K562 (cell line): Measurements from ENCODE around the gene GABRP.

ENCODE experiments used
- ATF7 ChIP-seq: fragments of 450-650 bp; IDR thresholded peaks from 2 replicates; pipeline ENCODE4 v1.7.1; 2014; ENCODE audit warnings: mild to moderate bottlenecking, moderate library complexity
- ETV5 ChIP-seq: sonication (generic); formaldehyde crosslinking; IDR thresholded peaks from 2 replicates; pipeline ENCODE4 v1.4.0; 2020; ENCODE audit warnings: low read depth, mild to moderate bottlenecking, missing genetic modification reagents
- SP1 ChIP-seq: sonication (generic); formaldehyde crosslinking; IDR thresholded peaks from 2 replicates; pipeline ENCODE4 v1.8.1; 2022; ENCODE audit warnings: mild to moderate bottlenecking, missing genetic modification reagents
- TF ChIP-seq, protein P1 (sequence below): sonication (generic); formaldehyde crosslinking; IDR thresholded peaks from 2 replicates; pipeline ENCODE4 v1.9.0; 2022; ENCODE audit warnings: mild to moderate bottlenecking, missing genetic modification reagents
- TF ChIP-seq, protein P2 (sequence below): fragments of 450-650 bp; IDR thresholded peaks from 2 replicates; pipeline ENCODE4 v1.6.1; 2014; ENCODE audit warnings: low read depth, mild to moderate bottlenecking, moderate library complexity, borderline replicate concordance
- TF ChIP-seq, protein P3 (sequence below), 3 experiments: IDR thresholded peaks in 2 of 3; conservative IDR thresholded peaks in 1 of 3; 2 replicates each; pipeline ENCODE4 v1.5.1; 2011 to 2012; ENCODE audit warnings: low read length in 3 of 3, mild to moderate bottlenecking in 3 of 3, control low read depth in 2 of 3, improper control_type of control experiment in 1 of 3, inconsistent platforms in 1 of 3, low read depth in 1 of 3, mixed read lengths in 1 of 3, moderate library complexity in 1 of 3; ENCODE audit not compliant: insufficient read depth in 2 of 3

DNA sequence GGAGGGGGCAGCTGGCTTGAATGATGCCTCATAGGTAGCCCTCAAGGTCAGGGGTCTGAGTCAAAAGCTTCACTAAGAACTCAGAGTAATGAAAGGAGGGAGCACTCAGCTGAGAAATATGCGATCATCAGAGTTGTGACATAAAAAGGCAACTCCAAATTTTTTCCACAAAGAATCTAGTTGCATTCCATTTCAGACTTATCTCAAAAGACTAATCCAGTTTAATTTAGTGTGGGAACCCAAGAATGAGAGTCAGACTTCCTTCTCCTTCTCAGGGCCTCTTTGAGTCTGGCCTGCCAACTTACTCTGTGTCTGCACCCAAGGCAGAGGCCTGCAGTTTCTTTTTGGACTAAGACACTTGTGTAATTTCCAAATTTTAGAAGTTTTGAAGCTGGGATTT is 34.7 kb downstream of the GABRP start:
- TF ChIP-seq SP1 (CRISPR knock-in tag) (no peak), ATF7 (no peak), ETV5 (CRISPR knock-in tag) (no peak)
- TF ChIP-seq, protein P1, sequence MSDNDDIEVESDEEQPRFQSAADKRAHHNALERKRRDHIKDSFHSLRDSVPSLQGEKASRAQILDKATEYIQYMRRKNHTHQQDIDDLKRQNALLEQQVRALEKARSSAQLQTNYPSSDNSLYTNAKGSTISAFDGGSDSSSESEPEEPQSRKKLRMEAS (CRISPR knock-in tag): no peak
- TF ChIP-seq, protein P2, sequence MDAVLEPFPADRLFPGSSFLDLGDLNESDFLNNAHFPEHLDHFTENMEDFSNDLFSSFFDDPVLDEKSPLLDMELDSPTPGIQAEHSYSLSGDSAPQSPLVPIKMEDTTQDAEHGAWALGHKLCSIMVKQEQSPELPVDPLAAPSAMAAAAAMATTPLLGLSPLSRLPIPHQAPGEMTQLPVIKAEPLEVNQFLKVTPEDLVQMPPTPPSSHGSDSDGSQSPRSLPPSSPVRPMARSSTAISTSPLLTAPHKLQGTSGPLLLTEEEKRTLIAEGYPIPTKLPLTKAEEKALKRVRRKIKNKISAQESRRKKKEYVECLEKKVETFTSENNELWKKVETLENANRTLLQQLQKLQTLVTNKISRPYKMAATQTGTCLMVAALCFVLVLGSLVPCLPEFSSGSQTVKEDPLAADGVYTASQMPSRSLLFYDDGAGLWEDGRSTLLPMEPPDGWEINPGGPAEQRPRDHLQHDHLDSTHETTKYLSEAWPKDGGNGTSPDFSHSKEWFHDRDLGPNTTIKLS: no peak
- TF ChIP-seq, protein P3, sequence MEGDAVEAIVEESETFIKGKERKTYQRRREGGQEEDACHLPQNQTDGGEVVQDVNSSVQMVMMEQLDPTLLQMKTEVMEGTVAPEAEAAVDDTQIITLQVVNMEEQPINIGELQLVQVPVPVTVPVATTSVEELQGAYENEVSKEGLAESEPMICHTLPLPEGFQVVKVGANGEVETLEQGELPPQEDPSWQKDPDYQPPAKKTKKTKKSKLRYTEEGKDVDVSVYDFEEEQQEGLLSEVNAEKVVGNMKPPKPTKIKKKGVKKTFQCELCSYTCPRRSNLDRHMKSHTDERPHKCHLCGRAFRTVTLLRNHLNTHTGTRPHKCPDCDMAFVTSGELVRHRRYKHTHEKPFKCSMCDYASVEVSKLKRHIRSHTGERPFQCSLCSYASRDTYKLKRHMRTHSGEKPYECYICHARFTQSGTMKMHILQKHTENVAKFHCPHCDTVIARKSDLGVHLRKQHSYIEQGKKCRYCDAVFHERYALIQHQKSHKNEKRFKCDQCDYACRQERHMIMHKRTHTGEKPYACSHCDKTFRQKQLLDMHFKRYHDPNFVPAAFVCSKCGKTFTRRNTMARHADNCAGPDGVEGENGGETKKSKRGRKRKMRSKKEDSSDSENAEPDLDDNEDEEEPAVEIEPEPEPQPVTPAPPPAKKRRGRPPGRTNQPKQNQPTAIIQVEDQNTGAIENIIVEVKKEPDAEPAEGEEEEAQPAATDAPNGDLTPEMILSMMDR (IDR thresholded peaks at IDR 0.05 in 2 of 3, conservative IDR thresholded peaks at IDR 0.05 in 1 of 3; ENCODE audit: insufficient read depth in 2 of 3, low read depth in 1 of 3, low read length in 3 of 3): no peak
